DOHH2 (cell line): Measurements from ENCODE around the gene RACGAP1.

Experiments used
- H3F3A ChIP-seq: fragments of 200-600 bp; sonication (generic), shearing (Covaris generic); 2 replicates; pipeline ENCODE4 v1.6.0; 2016; ENCODE audit warnings: antibody characterized with exemption, mild to moderate bottlenecking; ENCODE audit not compliant: control insufficient read depth, insufficient read depth
- H3K27ac ChIP-seq: fragments of 200-600 bp; sonication (generic); 2 replicates; pipeline ENCODE4 v1.5.1; 2014; ENCODE audit warnings: low read depth, mild to moderate bottlenecking, low read length, moderate library complexity
- H3K27me3 ChIP-seq: fragments of 200-600 bp; sonication (generic); 2 replicates; pipeline ENCODE4 v1.6.1; 2014; ENCODE audit warnings: mild to moderate bottlenecking, low read length, mixed read lengths; ENCODE audit not compliant: control insufficient read depth
- H3K36me3 ChIP-seq: fragments of 200-600 bp; sonication (generic); 2 replicates; pipeline ENCODE4 v1.6.1; 2014; ENCODE audit warnings: mild to moderate bottlenecking, low read length, moderate library complexity, mixed read lengths; ENCODE audit not compliant: control insufficient read depth
- H3K4me1 ChIP-seq: fragments of 200-600 bp; sonication (generic); 2 replicates; pipeline ENCODE4 v1.6.1; 2014; ENCODE audit warnings: mild to moderate bottlenecking, low read length, mixed read lengths; ENCODE audit not compliant: control insufficient read depth
- H3K4me2 ChIP-seq: fragments of 200-600 bp; sonication (generic); 2 replicates; pipeline ENCODE4 v1.6.0; 2014; ENCODE audit warnings: mild to moderate bottlenecking, low read length, moderate library complexity
- H3K4me3 ChIP-seq: fragments of 200-600 bp; sonication (generic); 2 replicates; pipeline ENCODE4 v1.5.1; 2014; ENCODE audit warnings: mild to moderate bottlenecking, low read length, mixed read lengths
- H3K79me2 ChIP-seq: fragments of 200-600 bp; sonication (generic); 2 replicates; pipeline ENCODE4 v1.6.1; 2014; ENCODE audit warnings: mild to moderate bottlenecking, low read length, mixed read lengths; ENCODE audit not compliant: control insufficient read depth
- H3K9me2 ChIP-seq: fragments of 200-600 bp; sonication (generic); replicated peaks from 2 replicates; pipeline ENCODE4 v1.6.1; 2014; ENCODE audit warnings: mild to moderate bottlenecking, low read length, mixed read lengths; ENCODE audit not compliant: control insufficient read depth
- H3K9me3 ChIP-seq: fragments of 200-600 bp; sonication (generic); 2 replicates; pipeline ENCODE4 v1.6.1; 2014; ENCODE audit warnings: antibody characterized with exemption, low read length, mixed read lengths; ENCODE audit not compliant: control insufficient read depth, insufficient read depth
- H4K20me1 ChIP-seq: fragments of 200-600 bp; sonication (generic); 2 replicates; pipeline ENCODE4 v1.6.0; 2014; ENCODE audit warnings: low read depth, mild to moderate bottlenecking, antibody characterized with exemption, low read length, moderate library complexity; ENCODE audit not compliant: control insufficient read depth, insufficient read depth
- CTCF ChIP-seq: fragments of 200-600 bp; sonication (generic); IDR thresholded peaks from one replicate; pipeline ENCODE4 v1.5.1; 2014; ENCODE audit warnings: antibody characterized with exemption, mild to moderate bottlenecking, low read depth, low read length; ENCODE audit not compliant: poor library complexity, severe bottlenecking
- EZH2phosphoT487 ChIP-seq: fragments of 200-600 bp; sonication (generic); IDR thresholded peaks from 2 replicates; pipeline ENCODE4 v1.6.1; 2017; ENCODE audit warnings: borderline replicate concordance, mild to moderate bottlenecking, antibody characterized with exemption, low read length, moderate library complexity, mixed read lengths

Gene RACGAP1

GRCh38 chr12:50025187-50026059 is at the start of gene RACGAP1:
Gene RACGAP1 (minus strand): TSS chr12:50025494. CDS start chr12:50016715, 8,779 bp downstream.
- H3K4me2 ChIP-seq, result peak within 1 kb of the TSS; percentile 81
- peaks cover 42% of the 10 kb centered on the region for H3K36me3 ChIP-seq
- H3K4me1 ChIP-seq, result peaks cover 42% of the 10 kb centered on the region
- no peaks in the 10 kb centered on the region for H3K27me3 ChIP-seq
- no peaks in the 10 kb centered on the region; the same call in 1 of the 2 replicates for H3F3A ChIP-seq
- peaks cover 49% of the 10 kb centered on the region for H3K79me2 ChIP-seq
- H3K9me2 ChIP-seq, result no peaks in the 10 kb centered on the region
- peak within 1 kb of the TSS; percentile 62 for H3K27ac ChIP-seq
- TF ChIP-seq EZH2phosphoT487 (no peak), CTCF (no peak)
- H3K4me3 ChIP-seq, result peak within 1 kb of the TSS; percentile 95
- H3K9me3 ChIP-seq, result no peaks in the 10 kb centered on the region
- H4K20me1 ChIP-seq, result peaks cover 9% of the 10 kb centered on the region; the same call in 1 of the 2 replicates

- no peaks in the 10 kb centered on the region for H3F3A ChIP-seq
- no peaks in the 10 kb centered on the region for H3K36me3 ChIP-seq
- no peak overlapping the region for H3K27ac ChIP-seq
- H3K4me2 ChIP-seq, result no peak overlapping the region
- peaks cover 19% of the 10 kb centered on the region for H3K4me1 ChIP-seq
- H3K9me2 ChIP-seq, result no peaks in the 10 kb centered on the region
- no peaks in the 10 kb centered on the region for H3K79me2 ChIP-seq
- H3K4me3 ChIP-seq, result no peak overlapping the region
- TF ChIP-seq EZH2phosphoT487 (no peak), CTCF (no peak)
- H3K9me3 ChIP-seq, result no peaks in the 10 kb centered on the region
- H3K27me3 ChIP-seq, result no peaks in the 10 kb centered on the region
- H4K20me1 ChIP-seq, result no peaks in the 10 kb centered on the region
Measured at GRCh38 chr12:50073712-50074111, 48.4 kb upstream of the RACGAP1 start.

GRCh38 chr12:50073206-50073605 is 47.9 kb upstream of the RACGAP1 start:
- Histone ChIP-seq H3F3A (no peaks in the 10 kb centered on the region), H3K27me3 (no peaks in the 10 kb centered on the region), H3K4me2 (no peak overlapping the region), H4K20me1 (no peaks in the 10 kb centered on the region), H3K9me2 (no peaks in the 10 kb centered on the region), H3K79me2 (no peaks in the 10 kb centered on the region), H3K27ac (no peak overlapping the region), H3K9me3 (no peaks in the 10 kb centered on the region), H3K4me3 (no peak overlapping the region), H3K36me3 (no peaks in the 10 kb centered on the region), H3K4me1 (peaks cover 19% of the 10 kb centered on the region)
- TF ChIP-seq EZH2phosphoT487 (no peak), CTCF (no peak)
